Neuronal stem cell (in vitro differentiated cells): ENCODE data around the gene ZNF792.
"Not testable (repeated sequence)": the region's sequence is repeated elsewhere in the genome, so short reads cannot be mapped to it uniquely, and the experiment has no call there.

Experiments used
- DNase-seq: peaks from one replicate; pipeline ENCODE4 v3.0.0-alpha.2; 2013; ENCODE audit warnings: low spot score
- H2AFZ ChIP-seq: one replicate; pipeline ENCODE4 v1.6.1; 2013; ENCODE audit warnings: mild to moderate bottlenecking, low read length, inconsistent platforms
- H2AK5ac ChIP-seq: 2 replicates; pipeline ENCODE4 v1.6.1; 2013; ENCODE audit warnings: low read depth, mild to moderate bottlenecking, inconsistent platforms, low read length, moderate library complexity, mixed read lengths
- H2BK120ac ChIP-seq: 2 replicates; pipeline ENCODE4 v1.6.1; 2013; ENCODE audit warnings: low read depth, mild to moderate bottlenecking, inconsistent platforms, low read length, moderate library complexity, mixed read lengths
- H2BK12ac ChIP-seq: one replicate; pipeline ENCODE4 v1.6.1; 2013; ENCODE audit warnings: low read length, inconsistent platforms
- H2BK15ac ChIP-seq: 2 replicates; pipeline ENCODE4 v1.6.1; 2013; ENCODE audit warnings: mild to moderate bottlenecking, low read length, inconsistent platforms, mixed read lengths
- H2BK5ac ChIP-seq: one replicate; pipeline ENCODE4 v1.6.1; 2013; ENCODE audit warnings: inconsistent platforms, mild to moderate bottlenecking, low read length, moderate library complexity
- H3K14ac ChIP-seq: one replicate; pipeline ENCODE4 v1.6.1; 2013; ENCODE audit warnings: low read length, inconsistent platforms
- H3K18ac ChIP-seq: 2 replicates; pipeline ENCODE4 v1.6.1; 2013; ENCODE audit warnings: low read length, inconsistent platforms
- H3K23ac ChIP-seq: 2 replicates; pipeline ENCODE4 v1.6.1; 2013; ENCODE audit warnings: low read depth, mild to moderate bottlenecking, mixed read lengths, low read length, inconsistent platforms; ENCODE audit not compliant: poor library complexity
- H3K27ac ChIP-seq: replicated peaks from 3 replicates; pipeline ENCODE4 v1.5.1; 2013; ENCODE audit warnings: low read length, inconsistent platforms
- H3K27me3 ChIP-seq, 3 experiments: 2 replicates each; pipeline ENCODE4 v1.6.1; 2013; ENCODE audit warnings: low read length in 3 of 3, mild to moderate bottlenecking in 2 of 3, inconsistent platforms in 1 of 3, low read depth in 1 of 3, mixed read lengths in 1 of 3, moderate library complexity in 1 of 3; ENCODE audit not compliant: control insufficient read depth in 3 of 3, insufficient read depth in 3 of 3
- H3K36me3 ChIP-seq, 2 donors: replicated peaks in 1 of 2; 2 replicates each; pipeline ENCODE4 v1.6.1; 2013; ENCODE audit warnings: low read length in 2 of 2; ENCODE audit not compliant: control insufficient read depth in 2 of 2, insufficient read depth in 2 of 2
- H3K4ac ChIP-seq: 2 replicates; pipeline ENCODE4 v1.6.1; 2013; ENCODE audit warnings: inconsistent platforms, mild to moderate bottlenecking, low read length, moderate library complexity
- H3K4me1 ChIP-seq, 2 donors: 1 replicate in 1 of 2; 2 replicates in 1 of 2; pipeline ENCODE4 v1.6.1; 2013; ENCODE audit warnings: low read length in 2 of 2, low read depth in 1 of 2; ENCODE audit not compliant: control insufficient read depth in 2 of 2, insufficient read depth in 1 of 2
- H3K4me2 ChIP-seq: one replicate; pipeline ENCODE4 v1.6.1; 2013; ENCODE audit warnings: mild to moderate bottlenecking, low read length, inconsistent platforms; ENCODE audit not compliant: insufficient read depth, poor library complexity, severe bottlenecking
- H3K4me3 ChIP-seq, 2 donors: 2 replicates each; pipeline ENCODE4 v1.5.1; 2013; ENCODE audit warnings: low read length in 2 of 2, mild to moderate bottlenecking in 2 of 2, inconsistent platforms in 1 of 2, moderate library complexity in 1 of 2
- H3K79me1 ChIP-seq: one replicate; pipeline ENCODE4 v1.6.1; 2013; ENCODE audit warnings: low read depth, mild to moderate bottlenecking, inconsistent platforms, low read length, moderate library complexity
- H3K9ac ChIP-seq: one replicate; pipeline ENCODE4 v1.6.1; 2013; ENCODE audit warnings: mild to moderate bottlenecking, low read depth, low read length, inconsistent platforms; ENCODE audit not compliant: poor library complexity
- H3K9me3 ChIP-seq, 2 donors: replicated peaks in 1 of 2; 2 replicates each; pipeline versions ENCODE3 to v1.6.1; 2013; ENCODE audit warnings: low read length in 2 of 2, mild to moderate bottlenecking in 2 of 2, inconsistent platforms in 1 of 2, low read depth in 1 of 2, mixed read lengths in 1 of 2, moderate library complexity in 1 of 2; ENCODE audit not compliant: control insufficient read depth in 2 of 2, insufficient read depth in 1 of 2
- H4K8ac ChIP-seq: one replicate; pipeline ENCODE4 v1.6.1; 2013; ENCODE audit warnings: low read depth, mild to moderate bottlenecking, inconsistent platforms, low read length, moderate library complexity
- H4K91ac ChIP-seq: one replicate; pipeline ENCODE4 v1.6.1; 2013; ENCODE audit warnings: low read length, low read depth, mild to moderate bottlenecking, inconsistent platforms; ENCODE audit not compliant: poor library complexity
- WGBS, 2 donors: extraction: QIAGEN DNeasy Blood & Tissue Kit; methylation state at CpG; one replicate each; pipeline ENCODE4 v1.1.7; 2013; ENCODE audit warnings: missing lambda C conversion rate in 2 of 2, mixed read lengths in 1 of 2; ENCODE audit not compliant: insufficient read length in 2 of 2, insufficient replicate concordance in 1 of 2; ENCODE audit errors: extremely low coverage in 2 of 2; 5-methylcytosine and 5-hydroxymethylcytosine counted together

ZNF792 gene

GRCh38 chr19:34967551-34967950 is 3.5 kb upstream of the ZNF792 start:
- H3K14ac ChIP-seq = no peak overlapping the region
- H2AK5ac ChIP-seq = no peak overlapping the region
- peaks cover 0 to 5% of the 10 kb centered on the region in 2 donors for H3K4me1 ChIP-seq
- H3K23ac ChIP-seq = no peak overlapping the region
- DNase-seq = no peak
- H3K9ac ChIP-seq = no peak overlapping the region
- no CpG with 5 or more reads among the region's 6 CpGs for WGBS, 2 donors
- H3K4me2 ChIP-seq = no peak overlapping the region
- H2BK5ac ChIP-seq = no peak overlapping the region
- no peak overlapping the region for H2AFZ ChIP-seq
- H3K18ac ChIP-seq = no peak overlapping the region
- H3K9me3 ChIP-seq = peaks cover 0 to 25% of the 10 kb centered on the region in 2 donors
- H4K8ac ChIP-seq = no peak overlapping the region
- H4K91ac ChIP-seq = no peak overlapping the region
- H3K27me3 ChIP-seq = peaks cover 0 to 3% (median 2%) of the 10 kb centered on the region in 3 experiments
- H3K36me3 ChIP-seq = peaks cover 0 to 2% of the 10 kb centered on the region in 2 donors
- H2BK120ac ChIP-seq = no peak overlapping the region
- H3K27ac ChIP-seq = no peak overlapping the region
- no peak overlapping the region for H3K4ac ChIP-seq
- H3K4me3 ChIP-seq = no peak overlapping the region
- no peak overlapping the region for H2BK12ac ChIP-seq
- H2BK15ac ChIP-seq = no peak overlapping the region
- H3K79me1 ChIP-seq = no peaks in the 10 kb centered on the region

- WGBS, 2 donors = no CpG with 5 or more reads among the region's 5 CpGs
- H3K18ac ChIP-seq, H2BK5ac ChIP-seq, DNase-seq, H3K14ac ChIP-seq, H2BK15ac ChIP-seq, H3K4ac ChIP-seq, H4K8ac ChIP-seq, H4K91ac ChIP-seq, H3K4me3 ChIP-seq, H2AFZ ChIP-seq, H2AK5ac ChIP-seq, H3K23ac ChIP-seq, H3K9ac ChIP-seq, H3K79me1 ChIP-seq, H3K4me2 ChIP-seq, H3K27ac ChIP-seq, H3K36me3 ChIP-seq, H3K27me3 ChIP-seq, H2BK12ac ChIP-seq, H3K4me1 ChIP-seq, H2BK120ac ChIP-seq: not testable (repeated sequence)
- peaks cover 2 to 29% of the 10 kb centered on the region in 2 donors for H3K9me3 ChIP-seq
Measured at GRCh38 chr19:34965505-34965904, 1.5 kb upstream of the ZNF792 start.

GRCh38 chr19:34964598-34964997 is 569 bp upstream of the ZNF792 start:
- Histone ChIP-seq H2BK12ac (no peak overlapping the region), H3K4me3 (peak overlapping the region in 1 of 2 donors; percentile 72), H2AFZ (peak overlapping the region; percentile 98), H3K23ac (no peak overlapping the region), H3K9ac (no peak overlapping the region), H2AK5ac (no peak overlapping the region), H4K91ac (no peak overlapping the region), H3K14ac (no peak overlapping the region), H3K27ac (no peak overlapping the region), H2BK15ac (no peak overlapping the region), H3K18ac (no peak overlapping the region), H2BK120ac (no peak overlapping the region), H4K8ac (no peak overlapping the region), H3K4me1 (peaks cover 0 to 5% of the 10 kb centered on the region in 2 donors), H2BK5ac (no peak overlapping the region), H3K27me3 (peaks cover 0 to 2% (median 0%) of the 10 kb centered on the region in 3 experiments), H3K79me1 (peaks cover 2% of the 10 kb centered on the region), H3K4me2 (no peak overlapping the region), H3K36me3 (peaks cover 6 to 8% of the 10 kb centered on the region in 2 donors), H3K4ac (no peak overlapping the region), H3K9me3 (peaks cover 9 to 36% of the 10 kb centered on the region in 2 donors)
- WGBS, 2 donors = no CpG with 5 or more reads among the region's 6 CpGs
- DNase-seq = no peak

GRCh38 chr19:34962687-34963572 is 1.1 kb downstream of the ZNF792 start:
- peak overlapping the region; percentile 72 to 87 for H3K4me3 ChIP-seq
- no peak overlapping the region for H2BK120ac ChIP-seq
- peaks cover 21 to 24% of the 10 kb centered on the region in 2 donors for H3K36me3 ChIP-seq
- no peak overlapping the region for H2AK5ac ChIP-seq
- peak overlapping the region; percentile 93 for H3K4me2 ChIP-seq
- no peak for DNase-seq
- H3K4me1 ChIP-seq = peaks cover 0 to 5% of the 10 kb centered on the region in 2 donors
- H3K79me1 ChIP-seq = peaks cover 2% of the 10 kb centered on the region
- peaks cover 24 to 48% of the 10 kb centered on the region in 2 donors for H3K9me3 ChIP-seq
- H3K9ac ChIP-seq = peak overlapping the region; percentile 96
- peak overlapping the region; percentile 95 for H3K18ac ChIP-seq
- peaks cover 0 to 2% (median 0%) of the 10 kb centered on the region in 3 experiments for H3K27me3 ChIP-seq
- peak overlapping the region; percentile 31 for H2BK5ac ChIP-seq
- H3K27ac ChIP-seq = no peak overlapping the region
- WGBS, 2 donors = no CpG with 5 or more reads among the region's 14 CpGs
- no peak overlapping the region for H4K91ac ChIP-seq
- H3K4ac ChIP-seq = no peak overlapping the region
- peak overlapping the region; percentile 63 for H3K14ac ChIP-seq
- H3K23ac ChIP-seq = no peak overlapping the region
- no peak overlapping the region for H2BK12ac ChIP-seq
- peak overlapping the region; percentile 98 for H2AFZ ChIP-seq
- H4K8ac ChIP-seq = no peak overlapping the region
- H2BK15ac ChIP-seq = no peak overlapping the region
